HEK293 (cell line): ENCODE data around the gene UGCG.
A peak's percentile ranks its signal among the peaks of the same experiment; 100 is the strongest.

Experiments
- ATF2 ChIP-seq: fragments of 450-650 bp; formaldehyde crosslinking; IDR thresholded peaks from 2 replicates; pipeline ENCODE4 v1.5.1; 2016; ENCODE audit warnings: missing biosample characterization, missing genetic modification characterization, low read depth
- GLIS1 ChIP-seq: fragments of 450-650 bp; formaldehyde crosslinking; IDR thresholded peaks from 2 replicates; pipeline ENCODE4 v1.5.1; 2016; ENCODE audit warnings: missing biosample characterization, missing genetic modification characterization
- HOXC10 ChIP-seq: sonication (generic); formaldehyde crosslinking; IDR thresholded peaks from 2 replicates; pipeline ENCODE4 v1.8.1; 2023; ENCODE audit warnings: mild to moderate bottlenecking, missing genetic modification reagents
- KLF1 ChIP-seq: fragments of 450-650 bp; formaldehyde crosslinking; IDR thresholded peaks from 2 replicates; pipeline ENCODE4 v1.5.1; 2016; ENCODE audit warnings: missing biosample characterization, missing genetic modification characterization
- KLF16 ChIP-seq: fragments of 450-650 bp; formaldehyde crosslinking; IDR thresholded peaks from 2 replicates; pipeline ENCODE4 v1.5.1; 2017; ENCODE audit warnings: missing biosample characterization, missing genetic modification characterization
- KLF7 ChIP-seq: fragments of 450-650 bp; formaldehyde crosslinking; IDR thresholded peaks from 2 replicates; pipeline ENCODE4 v1.5.1; 2016; ENCODE audit warnings: missing biosample characterization, missing genetic modification characterization, borderline replicate concordance
- ZBTB8A ChIP-seq: fragments of 450-650 bp; formaldehyde crosslinking; IDR thresholded peaks from 2 replicates; pipeline ENCODE4 v1.5.1; 2016; ENCODE audit warnings: missing biosample characterization, missing genetic modification characterization
- ZFP37 ChIP-seq: fragments of 450-650 bp; formaldehyde crosslinking; IDR thresholded peaks from 2 replicates; pipeline ENCODE4 v1.5.1; 2016; ENCODE audit warnings: missing biosample characterization, missing genetic modification characterization
- ZNF132 ChIP-seq: fragments of 450-650 bp; formaldehyde crosslinking; IDR thresholded peaks from 2 replicates; pipeline ENCODE4 v1.5.1; 2017; ENCODE audit warnings: missing biosample characterization, missing genetic modification characterization, borderline replicate concordance
- ZNF280D ChIP-seq: fragments of 450-650 bp; formaldehyde crosslinking; IDR thresholded peaks from 2 replicates; pipeline ENCODE4 v1.5.1; 2016; ENCODE audit warnings: missing biosample characterization, missing genetic modification characterization
- ZNF350 ChIP-seq: fragments of 450-650 bp; formaldehyde crosslinking; IDR thresholded peaks from 2 replicates; pipeline ENCODE4 v1.5.0; 2017; ENCODE audit warnings: missing biosample characterization, mild to moderate bottlenecking, missing genetic modification characterization
- ZNF426 ChIP-seq: fragments of 450-650 bp; formaldehyde crosslinking; IDR thresholded peaks from 2 replicates; pipeline ENCODE4 v1.5.1; 2017; ENCODE audit warnings: missing biosample characterization, missing genetic modification characterization, mild to moderate bottlenecking, inconsistent platforms, moderate library complexity
- ZNF510 ChIP-seq: fragments of 450-650 bp; formaldehyde crosslinking; IDR thresholded peaks from 2 replicates; pipeline ENCODE4 v1.5.1; 2018; ENCODE audit warnings: mild to moderate bottlenecking, missing genetic modification characterization, missing biosample characterization; ENCODE audit not compliant: insufficient replicate concordance
- ZNF514 ChIP-seq: fragments of 450-650 bp; formaldehyde crosslinking; IDR thresholded peaks from 2 replicates; pipeline ENCODE4 v1.5.1; 2016; ENCODE audit warnings: missing biosample characterization, missing genetic modification characterization
- ZNF560 ChIP-seq: fragments of 450-650 bp; formaldehyde crosslinking; IDR thresholded peaks from 2 replicates; pipeline ENCODE4 v1.5.1; 2017; ENCODE audit warnings: missing biosample characterization, missing genetic modification characterization, borderline replicate concordance
- ZSCAN23 ChIP-seq: fragments of 450-650 bp; formaldehyde crosslinking; IDR thresholded peaks from 2 replicates; pipeline ENCODE4 v1.5.1; 2016; ENCODE audit warnings: missing biosample characterization, missing genetic modification characterization
- ZSCAN4 ChIP-seq: fragments of 450-650 bp; formaldehyde crosslinking; IDR thresholded peaks from 2 replicates; pipeline ENCODE4 v1.5.1; 2017; ENCODE audit warnings: missing biosample characterization, missing genetic modification characterization
- ZXDB ChIP-seq: fragments of 450-650 bp; formaldehyde crosslinking; IDR thresholded peaks from 2 replicates; pipeline ENCODE4 v1.5.1; 2016; ENCODE audit warnings: missing biosample characterization, missing genetic modification characterization
- TF ChIP-seq, protein P1 (sequence below): fragments of 450-650 bp; IDR thresholded peaks from 2 replicates; pipeline ENCODE4 v1.5.1; 2018; ENCODE audit warnings: missing biosample characterization, mild to moderate bottlenecking, missing genetic modification characterization
- TF ChIP-seq, protein P2 (sequence below): fragments of 450-650 bp; formaldehyde crosslinking; IDR thresholded peaks from 2 replicates; pipeline ENCODE4 v1.5.1; 2016; ENCODE audit warnings: missing biosample characterization, missing genetic modification characterization, borderline replicate concordance
- TF ChIP-seq, protein P3 (sequence below): fragments of 450-650 bp; formaldehyde crosslinking; IDR thresholded peaks from 2 replicates; pipeline ENCODE4 v1.5.1; 2016; ENCODE audit warnings: missing biosample characterization, missing genetic modification characterization

The UGCG gene

DNA sequence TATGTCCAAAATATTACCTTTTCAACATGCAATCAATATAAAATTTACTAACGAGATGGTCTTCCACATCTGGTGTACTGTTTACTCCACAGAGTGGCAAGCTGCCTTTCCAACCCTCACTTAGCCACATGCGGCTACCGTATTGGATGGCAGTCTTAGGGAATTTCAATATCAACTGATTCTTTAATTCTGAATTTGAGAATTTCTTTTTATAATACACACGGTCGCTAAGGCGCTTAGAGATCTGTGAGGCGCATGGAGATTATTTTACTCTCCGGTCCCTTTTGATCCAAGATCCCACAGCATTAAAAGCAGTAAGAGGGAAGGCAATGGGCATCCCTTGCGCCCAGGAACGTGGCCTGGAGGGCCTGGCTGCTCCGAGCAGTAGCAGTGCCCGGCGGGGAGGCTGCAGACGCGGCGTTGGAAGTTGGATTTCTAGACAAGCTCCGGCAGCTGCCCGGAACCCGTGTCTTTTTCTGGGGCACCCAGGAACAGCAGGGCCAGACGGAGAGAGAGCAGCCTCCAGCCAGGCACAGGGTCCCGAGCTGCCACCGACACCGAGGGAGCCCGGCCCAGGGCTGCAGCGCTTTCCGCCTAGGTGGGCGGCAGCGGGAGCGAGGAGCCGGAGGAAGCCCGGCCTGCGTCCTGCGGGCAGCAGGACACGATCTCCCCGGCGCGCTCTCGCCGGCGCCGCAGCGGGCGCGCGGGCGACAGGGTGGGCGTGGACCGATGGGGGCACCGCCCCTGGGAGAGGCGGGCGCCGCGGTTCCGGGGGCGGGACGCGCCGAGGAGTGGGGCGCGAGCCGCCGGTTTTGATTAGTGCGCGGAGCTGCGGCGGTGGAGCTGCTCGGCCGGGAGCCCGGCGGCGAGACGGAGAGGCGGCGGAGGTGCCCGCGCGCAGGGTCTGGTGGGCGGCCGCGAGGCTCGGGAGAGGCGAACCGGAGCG is at the start of gene UGCG (continued):
- TF ChIP-seq ZNF280D (tag by site-specific recombination) = no peak
- 0 out of 2 replicates have a peak, but pooled peaks have one; percentile 34 for TF ChIP-seq KLF16 (tag by site-specific recombination)
- no peak for TF ChIP-seq ZNF510 (tag by site-specific recombination)
- TF ChIP-seq ZNF560 (tag by site-specific recombination) = no peak
- no peak for TF ChIP-seq KLF1 (tag by site-specific recombination)
- TF ChIP-seq ATF2 (tag by site-specific recombination) = no peak
- 0 out of 2 replicates have a peak, but pooled peaks have one; percentile 37 for TF ChIP-seq ZFP37
- TF ChIP-seq, protein P1, sequence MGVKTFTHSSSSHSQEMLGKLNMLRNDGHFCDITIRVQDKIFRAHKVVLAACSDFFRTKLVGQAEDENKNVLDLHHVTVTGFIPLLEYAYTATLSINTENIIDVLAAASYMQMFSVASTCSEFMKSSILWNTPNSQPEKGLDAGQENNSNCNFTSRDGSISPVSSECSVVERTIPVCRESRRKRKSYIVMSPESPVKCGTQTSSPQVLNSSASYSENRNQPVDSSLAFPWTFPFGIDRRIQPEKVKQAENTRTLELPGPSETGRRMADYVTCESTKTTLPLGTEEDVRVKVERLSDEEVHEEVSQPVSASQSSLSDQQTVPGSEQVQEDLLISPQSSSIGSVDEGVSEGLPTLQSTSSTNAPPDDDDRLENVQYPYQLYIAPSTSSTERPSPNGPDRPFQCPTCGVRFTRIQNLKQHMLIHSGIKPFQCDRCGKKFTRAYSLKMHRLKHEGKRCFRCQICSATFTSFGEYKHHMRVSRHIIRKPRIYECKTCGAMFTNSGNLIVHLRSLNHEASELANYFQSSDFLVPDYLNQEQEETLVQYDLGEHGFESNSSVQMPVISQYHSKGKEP (tag by site-specific recombination) = no peak
- TF ChIP-seq, protein P2, sequence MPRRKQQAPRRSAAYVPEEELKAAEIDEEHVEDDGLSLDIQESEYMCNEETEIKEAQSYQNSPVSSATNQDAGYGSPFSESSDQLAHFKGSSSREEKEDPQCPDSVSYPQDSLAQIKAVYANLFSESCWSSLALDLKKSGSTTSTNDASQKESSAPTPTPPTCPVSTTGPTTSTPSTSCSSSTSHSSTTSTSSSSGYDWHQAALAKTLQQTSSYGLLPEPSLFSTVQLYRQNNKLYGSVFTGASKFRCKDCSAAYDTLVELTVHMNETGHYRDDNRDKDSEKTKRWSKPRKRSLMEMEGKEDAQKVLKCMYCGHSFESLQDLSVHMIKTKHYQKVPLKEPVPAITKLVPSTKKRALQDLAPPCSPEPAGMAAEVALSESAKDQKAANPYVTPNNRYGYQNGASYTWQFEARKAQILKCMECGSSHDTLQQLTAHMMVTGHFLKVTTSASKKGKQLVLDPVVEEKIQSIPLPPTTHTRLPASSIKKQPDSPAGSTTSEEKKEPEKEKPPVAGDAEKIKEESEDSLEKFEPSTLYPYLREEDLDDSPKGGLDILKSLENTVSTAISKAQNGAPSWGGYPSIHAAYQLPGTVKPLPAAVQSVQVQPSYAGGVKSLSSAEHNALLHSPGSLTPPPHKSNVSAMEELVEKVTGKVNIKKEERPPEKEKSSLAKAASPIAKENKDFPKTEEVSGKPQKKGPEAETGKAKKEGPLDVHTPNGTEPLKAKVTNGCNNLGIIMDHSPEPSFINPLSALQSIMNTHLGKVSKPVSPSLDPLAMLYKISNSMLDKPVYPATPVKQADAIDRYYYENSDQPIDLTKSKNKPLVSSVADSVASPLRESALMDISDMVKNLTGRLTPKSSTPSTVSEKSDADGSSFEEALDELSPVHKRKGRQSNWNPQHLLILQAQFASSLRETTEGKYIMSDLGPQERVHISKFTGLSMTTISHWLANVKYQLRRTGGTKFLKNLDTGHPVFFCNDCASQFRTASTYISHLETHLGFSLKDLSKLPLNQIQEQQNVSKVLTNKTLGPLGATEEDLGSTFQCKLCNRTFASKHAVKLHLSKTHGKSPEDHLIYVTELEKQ (tag by site-specific recombination) = no peak
- no peak for TF ChIP-seq ZSCAN4 (tag by site-specific recombination)
- no peak for TF ChIP-seq ZNF132 (tag by site-specific recombination)
- no peak for TF ChIP-seq ZNF514 (tag by site-specific recombination)
- no peak for TF ChIP-seq ZNF426
- TF ChIP-seq ZXDB (tag by site-specific recombination) = peak; percentile 60; the same call in 1 of the 2 replicates
- TF ChIP-seq HOXC10 (CRISPR knock-in tag) = 0 out of 2 replicates have a peak, but pooled peaks have one; percentile 29
- no peak for TF ChIP-seq KLF7 (tag by site-specific recombination)
- TF ChIP-seq GLIS1 (tag by site-specific recombination) = no peak
- TF ChIP-seq, protein P3, sequence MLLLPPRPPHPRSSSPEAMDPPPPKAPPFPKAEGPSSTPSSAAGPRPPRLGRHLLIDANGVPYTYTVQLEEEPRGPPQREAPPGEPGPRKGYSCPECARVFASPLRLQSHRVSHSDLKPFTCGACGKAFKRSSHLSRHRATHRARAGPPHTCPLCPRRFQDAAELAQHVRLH (tag by site-specific recombination) = no peak
- no peak for TF ChIP-seq ZSCAN23 (tag by site-specific recombination)
- TF ChIP-seq ZNF350 (tag by site-specific recombination) = no peak
- TF ChIP-seq ZBTB8A (tag by site-specific recombination) = peak; percentile 95
